22Rv1 (cell line): ENCODE measurements around the gene ZYG11B.
"Not testable (repeated sequence)": the region's sequence is repeated elsewhere in the genome, so short reads cannot be mapped to it uniquely, and the experiment has no call there.

ENCODE experiments used
- H3K27ac ChIP-seq: fragments of 450-650 bp; 2 replicates; pipeline ENCODE4 v1.5.1; 2017
- ZFX ChIP-seq: fragments of 450-650 bp; IDR thresholded peaks from 2 replicates; pipeline ENCODE4 v1.6.1; 2017; ENCODE audit warnings: antibody characterized with exemption, borderline replicate concordance
- TF ChIP-seq, protein P1 (sequence below): fragments of 450-650 bp; IDR thresholded peaks from 2 replicates; pipeline ENCODE4 v1.5.1; 2017; ENCODE audit warnings: mild to moderate bottlenecking

ZYG11B gene

DNA sequence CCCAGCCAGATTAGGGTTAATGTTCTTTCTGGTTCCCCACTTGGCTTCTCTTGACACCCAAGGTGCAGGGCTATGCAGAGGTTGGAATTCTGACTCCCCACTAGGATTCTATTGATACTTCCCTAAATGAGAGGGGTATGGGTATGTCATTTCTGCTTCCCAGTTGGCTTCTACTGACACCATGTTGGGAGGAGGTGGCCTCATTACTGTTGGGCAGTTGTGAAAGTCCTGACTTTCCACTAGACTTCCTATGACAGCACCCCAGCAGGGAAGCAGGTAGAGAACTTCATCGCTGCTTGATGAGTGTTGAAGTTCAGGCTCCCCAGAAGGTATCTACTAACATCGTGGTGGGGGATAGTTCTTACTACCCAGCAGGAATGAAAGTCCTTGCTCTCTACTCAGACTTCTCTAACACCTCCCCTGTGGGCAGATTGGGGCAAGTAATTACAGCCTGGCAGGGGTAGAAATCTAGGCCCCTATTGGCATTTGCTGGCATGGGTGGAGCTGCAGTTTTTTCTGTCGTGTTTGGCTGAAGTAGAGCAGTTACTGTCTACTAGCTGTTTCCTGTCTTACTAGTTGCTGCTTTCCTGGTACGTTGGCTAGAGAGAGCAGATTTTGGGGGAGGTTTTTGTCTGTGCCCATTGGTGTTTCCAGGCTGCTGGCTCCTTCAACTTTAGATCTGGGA is 41.5 kb downstream of the ZYG11B start:
- H3K27ac ChIP-seq: no peak overlapping the region
- TF ChIP-seq, protein P1, sequence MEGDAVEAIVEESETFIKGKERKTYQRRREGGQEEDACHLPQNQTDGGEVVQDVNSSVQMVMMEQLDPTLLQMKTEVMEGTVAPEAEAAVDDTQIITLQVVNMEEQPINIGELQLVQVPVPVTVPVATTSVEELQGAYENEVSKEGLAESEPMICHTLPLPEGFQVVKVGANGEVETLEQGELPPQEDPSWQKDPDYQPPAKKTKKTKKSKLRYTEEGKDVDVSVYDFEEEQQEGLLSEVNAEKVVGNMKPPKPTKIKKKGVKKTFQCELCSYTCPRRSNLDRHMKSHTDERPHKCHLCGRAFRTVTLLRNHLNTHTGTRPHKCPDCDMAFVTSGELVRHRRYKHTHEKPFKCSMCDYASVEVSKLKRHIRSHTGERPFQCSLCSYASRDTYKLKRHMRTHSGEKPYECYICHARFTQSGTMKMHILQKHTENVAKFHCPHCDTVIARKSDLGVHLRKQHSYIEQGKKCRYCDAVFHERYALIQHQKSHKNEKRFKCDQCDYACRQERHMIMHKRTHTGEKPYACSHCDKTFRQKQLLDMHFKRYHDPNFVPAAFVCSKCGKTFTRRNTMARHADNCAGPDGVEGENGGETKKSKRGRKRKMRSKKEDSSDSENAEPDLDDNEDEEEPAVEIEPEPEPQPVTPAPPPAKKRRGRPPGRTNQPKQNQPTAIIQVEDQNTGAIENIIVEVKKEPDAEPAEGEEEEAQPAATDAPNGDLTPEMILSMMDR: no peak
- TF ChIP-seq ZFX: no peak

DNA sequence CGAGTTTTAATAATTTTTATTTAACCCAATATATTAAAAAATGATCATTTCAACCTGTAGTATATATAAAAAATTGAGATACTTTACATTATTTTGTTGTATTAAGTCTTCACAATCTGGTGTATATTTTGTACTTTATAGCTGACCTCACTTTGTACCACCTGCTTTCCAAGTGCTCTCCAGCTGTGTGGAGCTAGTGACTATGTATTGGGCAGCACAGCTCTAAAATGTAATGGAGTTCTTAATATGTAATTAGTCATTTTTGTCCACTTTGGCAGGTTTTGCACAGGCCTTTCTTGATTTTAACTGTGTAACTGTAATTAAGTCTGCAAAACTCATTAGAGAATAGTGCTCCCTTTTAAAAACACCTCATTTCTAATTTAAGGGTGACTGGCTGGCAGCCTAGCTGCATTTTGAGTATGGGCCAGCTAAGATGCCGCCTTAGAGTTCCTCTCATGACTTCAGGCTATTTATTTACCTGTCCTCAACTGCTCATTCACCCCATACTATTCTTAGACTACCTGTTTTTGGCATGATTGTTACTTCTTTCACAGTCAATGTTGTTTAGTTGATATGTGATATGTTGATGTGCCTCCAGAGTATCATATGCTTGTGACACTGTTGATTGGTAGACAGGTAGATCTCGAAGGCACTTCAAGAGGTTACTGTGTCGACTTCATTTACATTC is 43.2 kb downstream of the ZYG11B start:
- H3K27ac ChIP-seq: no peak overlapping the region
- TF ChIP-seq, protein P1: no peak
- TF ChIP-seq ZFX: no peak

- TF ChIP-seq, protein P1: no peak
- no peak for TF ChIP-seq ZFX
- H3K27ac ChIP-seq: no peak overlapping the region
Measured at GRCh38 chr1:52771384-52771783, 45.1 kb downstream of the ZYG11B start.

DNA sequence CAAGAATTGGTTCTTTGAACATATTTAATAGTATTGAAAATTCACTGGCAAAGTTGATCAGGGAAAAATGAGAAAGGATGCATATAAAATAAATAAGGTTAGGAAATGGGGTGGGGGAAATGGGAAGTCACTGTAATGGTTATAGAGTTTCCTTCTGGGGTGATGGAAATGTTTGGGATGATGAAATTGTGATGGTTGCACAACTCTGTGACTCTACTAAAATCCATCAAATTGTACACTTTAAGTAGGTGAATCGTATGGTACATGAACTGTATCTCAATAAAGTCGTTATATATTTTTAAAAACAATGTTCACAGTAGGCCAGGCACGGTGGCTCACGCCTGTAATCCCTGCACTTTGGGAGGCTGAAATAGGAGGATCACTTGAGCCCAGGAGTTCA is 59.9 kb downstream of the ZYG11B start:
- TF ChIP-seq, protein P1: no peak
- no peak for TF ChIP-seq ZFX
- H3K27ac ChIP-seq: no peak overlapping the region

DNA sequence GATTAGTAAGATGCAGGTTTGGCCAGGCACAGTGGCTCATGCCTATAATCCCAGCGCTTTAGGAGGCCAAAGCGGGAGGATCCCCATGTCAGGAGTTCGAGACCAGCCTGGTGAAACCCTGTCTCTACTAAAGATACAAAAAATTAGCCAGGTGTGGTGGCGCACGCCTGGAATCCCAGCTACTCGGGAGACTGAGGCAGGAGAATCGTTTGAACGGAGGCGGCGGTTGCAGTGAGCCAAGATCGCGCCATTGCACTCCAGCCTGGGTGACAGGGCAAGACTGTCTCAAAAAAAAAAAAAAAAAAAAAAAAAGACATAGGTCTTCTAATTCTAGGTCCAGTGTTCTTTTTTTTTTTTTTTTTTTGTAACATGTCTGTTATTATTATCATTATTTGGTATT is 64.2 kb downstream of the ZYG11B start:
- not testable (repeated sequence) for H3K27ac ChIP-seq

DNA sequence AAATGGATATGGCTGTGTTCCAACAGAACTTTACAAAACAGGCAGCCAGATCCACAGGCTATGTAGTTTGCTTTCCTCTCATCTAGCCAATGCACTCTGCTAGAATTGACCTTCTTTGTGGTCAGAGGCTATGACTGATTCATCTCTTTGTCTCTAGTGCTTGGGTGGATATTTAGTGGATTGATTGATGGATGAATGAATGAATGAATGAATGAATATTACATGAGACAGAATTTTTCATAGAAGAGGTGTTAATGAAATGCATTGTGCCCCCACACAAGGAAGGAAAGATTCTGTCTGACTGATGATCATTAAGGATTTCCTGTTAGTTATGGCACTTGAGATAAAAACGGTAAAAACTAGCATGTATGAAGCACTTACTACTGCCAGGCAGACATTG is 65.8 kb downstream of the ZYG11B start:
- no peak for TF ChIP-seq ZFX
- TF ChIP-seq, protein P1: no peak
- H3K27ac ChIP-seq: no peak overlapping the region

- not testable (repeated sequence) for H3K27ac ChIP-seq
Measured at GRCh38 chr1:52793717-52794116, 67.5 kb downstream of the ZYG11B start.

DNA sequence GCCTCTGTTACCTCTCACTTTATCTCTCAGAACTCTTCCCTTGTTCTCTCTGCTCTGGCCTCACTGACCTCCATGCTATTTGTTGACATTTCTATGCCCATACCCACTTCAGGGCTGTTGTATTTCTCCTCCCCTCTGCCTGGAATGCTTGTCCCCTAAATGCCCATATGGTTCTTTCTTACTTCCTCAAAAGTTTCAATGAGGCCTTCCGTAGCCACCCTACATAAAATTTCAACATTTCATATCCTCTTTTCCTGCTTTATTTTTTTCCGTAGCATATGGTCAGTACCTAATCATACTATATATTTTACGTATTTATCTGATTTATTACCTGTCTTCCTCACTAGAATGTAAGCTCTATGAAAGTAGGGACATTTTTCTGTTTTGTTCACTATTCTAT is 69.2 kb downstream of the ZYG11B start:
- TF ChIP-seq, protein P1: no peak
- TF ChIP-seq ZFX: no peak
- H3K27ac ChIP-seq: no peak overlapping the region
